Smooth muscle cell (in vitro differentiated cells): ENCODE measurements around the gene PGC. TPM values are rescaled to one million over a fixed set of nuclear protein-coding genes. Genes with fewer than 3 reads are reported as not detected.

ENCODE experiments used
- DNase-seq: peaks from one replicate; lab custom pipeline; 2025; ENCODE audit not compliant: unreplicated experiment; lab: John Stamatoyannopoulos, UW
- H2AFZ ChIP-seq: fragments of 200-600 bp; sonication (generic); 2 replicates; pipeline ENCODE4 v1.6.0; 2016; ENCODE audit warnings: antibody characterized with exemption, low read depth, mild to moderate bottlenecking
- H3F3A ChIP-seq: fragments of 200-600 bp; sonication (generic); 2 replicates; pipeline ENCODE4 v1.6.0; 2017; ENCODE audit warnings: antibody characterized with exemption, low read depth
- H3K27ac ChIP-seq: fragments of 200-600 bp; sonication (generic); 2 replicates; pipeline ENCODE4 v1.5.1; 2016; ENCODE audit warnings: low read depth, mild to moderate bottlenecking
- H3K27me3 ChIP-seq: fragments of 200-600 bp; sonication (generic); 2 replicates; pipeline ENCODE4 v1.6.1; 2016; ENCODE audit warnings: low read depth, mild to moderate bottlenecking
- H3K36me3 ChIP-seq: fragments of 200-600 bp; sonication (generic); 2 replicates; pipeline ENCODE4 v1.5.1; 2016; ENCODE audit warnings: low read depth
- H3K4me1 ChIP-seq: fragments of 200-600 bp; sonication (generic); 2 replicates; pipeline ENCODE4 v1.5.1; 2016; ENCODE audit warnings: low read depth
- H3K4me2 ChIP-seq: fragments of 200-600 bp; sonication (generic); 2 replicates; pipeline ENCODE4 v1.6.0; 2016; ENCODE audit warnings: mild to moderate bottlenecking
- H3K4me3 ChIP-seq: fragments of 200-600 bp; sonication (generic); 2 replicates; pipeline ENCODE4 v1.5.1; 2016; ENCODE audit warnings: mild to moderate bottlenecking
- H3K79me2 ChIP-seq: fragments of 200-600 bp; sonication (generic); 2 replicates; pipeline ENCODE4 v1.6.0; 2016; ENCODE audit warnings: low read depth, mild to moderate bottlenecking
- H3K9ac ChIP-seq: fragments of 200-600 bp; sonication (generic); 2 replicates; pipeline ENCODE4 v1.6.0; 2016; ENCODE audit warnings: low read depth
- H3K9me3 ChIP-seq: fragments of 200-600 bp; sonication (generic); replicated peaks from 2 replicates; pipeline ENCODE4 v1.5.1; 2016; ENCODE audit warnings: low read depth
- H4K20me1 ChIP-seq: fragments of 200-600 bp; sonication (generic); 2 replicates; pipeline ENCODE4 v1.6.0; 2016; ENCODE audit warnings: low read depth
- CTCF ChIP-seq: fragments of 200-600 bp; sonication (generic); IDR thresholded peaks from 2 replicates; pipeline ENCODE4 v1.5.1; 2017; ENCODE audit warnings: borderline replicate concordance, mild to moderate bottlenecking, antibody characterized with exemption; ENCODE audit not compliant: insufficient read depth, poor library complexity, severe bottlenecking
- WGBS: methylation state at CpG from one replicate; pipeline ENCODE4 v1.1.7; 2016; ENCODE audit warnings: low lambda C conversion rate; 5-methylcytosine and 5-hydroxymethylcytosine counted together
- polyA plus RNA-seq: library from polyadenylated mRNA; unstranded; fragments of >200 nt; fragmentation: Nextera tagmentation; extraction: Ambion mirVana; gene quantifications from 2 replicates; pipeline ENCODE4 v1.2.1, GENCODE V29; 2016
- total RNA-seq: library from RNA; depleted of rRNA; stranded (reverse); fragments of >200 nt; gene quantifications from 2 replicates; pipeline ENCODE4 v1.2.3, GENCODE V29; 2014

Gene PGC
- total and polyA plus RNA-seq, 2 experiments from 2014 or later = not detected

- TF ChIP-seq CTCF = no peak
- Histone ChIP-seq H3K4me1 (no peaks in the 10 kb centered on the region), H3K79me2 (no peaks in the 10 kb centered on the region), H3K9ac (no peak overlapping the region), H3K36me3 (no peaks in the 10 kb centered on the region), H3K4me2 (no peak overlapping the region), H3K27me3 (no peaks in the 10 kb centered on the region), H3K27ac (no peak overlapping the region), H3K4me3 (no peak overlapping the region), H3F3A (no peaks in the 10 kb centered on the region), H3K9me3 (no peaks in the 10 kb centered on the region), H2AFZ (no peak overlapping the region), H4K20me1 (peaks cover 8% of the 10 kb centered on the region)
- DNase-seq = no peak
- 93% methylated on average over 9 of the region's 9 CpGs for WGBS
Measured at GRCh38 chr6:41711323-41712038, 35.7 kb downstream of the PGC start.

GRCh38 chr6:41709375-41709774 lies 37.8 kb downstream of the PGC start:
- no peaks in the 10 kb centered on the region for H3K4me1 ChIP-seq
- H3K36me3 ChIP-seq = no peaks in the 10 kb centered on the region
- no peaks in the 10 kb centered on the region for H3K9me3 ChIP-seq
- H3K27me3 ChIP-seq = no peaks in the 10 kb centered on the region
- H3K79me2 ChIP-seq = no peaks in the 10 kb centered on the region
- no peak overlapping the region for H3K4me2 ChIP-seq
- no peak overlapping the region for H3K27ac ChIP-seq
- no peak overlapping the region for H3K4me3 ChIP-seq
- DNase-seq = no peak
- H2AFZ ChIP-seq = no peak overlapping the region
- no peaks in the 10 kb centered on the region for H3F3A ChIP-seq
- no peak overlapping the region for H3K9ac ChIP-seq
- WGBS = 85% methylated on average over 2 of the region's 2 CpGs
- peaks cover 8% of the 10 kb centered on the region for H4K20me1 ChIP-seq
- TF ChIP-seq CTCF = no peak

GRCh38 chr6:41708856-41709255 lies 38.3 kb downstream of the PGC start:
- DNase-seq = no peak
- Histone ChIP-seq H3K4me1 (no peaks in the 10 kb centered on the region), H2AFZ (no peak overlapping the region), H3K9me3 (no peaks in the 10 kb centered on the region), H3K79me2 (no peaks in the 10 kb centered on the region), H3K27me3 (no peaks in the 10 kb centered on the region), H3K27ac (no peak overlapping the region), H4K20me1 (peaks cover 8% of the 10 kb centered on the region), H3K4me2 (no peak overlapping the region), H3F3A (no peaks in the 10 kb centered on the region), H3K36me3 (no peaks in the 10 kb centered on the region), H3K9ac (no peak overlapping the region), H3K4me3 (no peak overlapping the region)
- no peak for TF ChIP-seq CTCF
- WGBS = 92% methylated on average over 3 of the region's 3 CpGs
